ENCODE data around the gene SCIN. TPM values are rescaled to one million over a fixed set of nuclear protein-coding genes. Genes with fewer than 3 reads are reported as not detected.

SCIN gene
- total and polyA plus RNA-seq, 4 donors: 4.5 to 24.7 (median 11.4) TPM

GRCh38 chr7:12594122-12594897 lies 23.8 kb downstream of the SCIN start:
- no peak overlapping the region for H3K27ac ChIP-seq (ENCODE audit: low read depth in 1 of 2, low read length in 1 of 2)
- no peak for DNase-seq
- no peak for ATAC-seq (ENCODE audit: insufficient read depth, low FRiP score)

GRCh38 chr7:12595148-12595547 lies 24.6 kb downstream of the SCIN start:
- no peak overlapping the region for H3K9ac ChIP-seq (ENCODE audit: insufficient read depth in 1 of 2, low read length in 2 of 2)
- DNase-seq (no peak), ATAC-seq (ENCODE audit: insufficient read depth, low FRiP score) (no peak)
- no peaks in the 10 kb centered on the region for H3K9me3 ChIP-seq (ENCODE audit: control insufficient read depth in 4 of 4, insufficient read depth in 3 of 4, low read length in 3 of 4)
- 89 to 96% methylated on average over 7 of the region's 7 CpGs for WGBS, 2 donors
- peaks cover 0 to 5% (median 0%) of the 10 kb centered on the region in 5 donors for H3K4me1 ChIP-seq (ENCODE audit: control insufficient read depth in 5 of 5, insufficient read depth in 5 of 5, low read length in 5 of 5)
- H3K27me3 ChIP-seq (ENCODE audit: control insufficient read depth in 3 of 3, insufficient read depth in 3 of 3, low read length in 2 of 3): no peaks in the 10 kb centered on the region
- H3K27ac ChIP-seq (ENCODE audit: low read depth in 1 of 2, low read length in 1 of 2): no peak overlapping the region
- no peak for TF ChIP-seq CTCF (IDR thresholded peaks at IDR 0.05; ENCODE audit: control extremely low read depth, extremely low read depth)
- H3K36me3 ChIP-seq (ENCODE audit: control insufficient read depth in 4 of 4, insufficient read depth in 4 of 4, low read length in 4 of 4): no peaks in the 10 kb centered on the region
- no peak overlapping the region for H3K4me3 ChIP-seq

More at GRCh38 chr7:12594122-12594897, 23.8 kb downstream of the SCIN start:
- no peak for TF ChIP-seq CTCF (IDR thresholded peaks at IDR 0.05; ENCODE audit: control extremely low read depth, extremely low read depth)
- 91 to 96% methylated on average over 24 of the region's 24 CpGs for WGBS, 2 donors
- Histone ChIP-seq H3K4me1 (ENCODE audit: control insufficient read depth in 5 of 5, insufficient read depth in 5 of 5, low read length in 5 of 5) (peaks cover 0 to 5% (median 0%) of the 10 kb centered on the region in 5 donors), H3K9ac (ENCODE audit: insufficient read depth in 1 of 2, low read length in 2 of 2) (no peak overlapping the region), H3K9me3 (ENCODE audit: control insufficient read depth in 4 of 4, insufficient read depth in 3 of 4, low read length in 3 of 4) (no peaks in the 10 kb centered on the region), H3K36me3 (ENCODE audit: control insufficient read depth in 4 of 4, insufficient read depth in 4 of 4, low read length in 4 of 4) (no peaks in the 10 kb centered on the region), H3K27me3 (ENCODE audit: control insufficient read depth in 3 of 3, insufficient read depth in 3 of 3, low read length in 2 of 3) (no peaks in the 10 kb centered on the region), H3K4me3 (no peak overlapping the region)

- WGBS, 2 donors: 68 to 79% methylated on average over 7 of the region's 7 CpGs
- no peak for TF ChIP-seq CTCF (IDR thresholded peaks at IDR 0.05; ENCODE audit: control extremely low read depth, extremely low read depth)
- H3K4me1 ChIP-seq (ENCODE audit: control insufficient read depth in 5 of 5, insufficient read depth in 5 of 5, low read length in 5 of 5): peaks cover 0 to 5% (median 0%) of the 10 kb centered on the region in 5 donors
- no peak overlapping the region for H3K9ac ChIP-seq (ENCODE audit: insufficient read depth in 1 of 2, low read length in 2 of 2)
- no peaks in the 10 kb centered on the region for H3K27me3 ChIP-seq (ENCODE audit: control insufficient read depth in 3 of 3, insufficient read depth in 3 of 3, low read length in 2 of 3)
- H3K27ac ChIP-seq (ENCODE audit: low read depth in 1 of 2, low read length in 1 of 2): no peak overlapping the region
- H3K36me3 ChIP-seq (ENCODE audit: control insufficient read depth in 4 of 4, insufficient read depth in 4 of 4, low read length in 4 of 4): no peaks in the 10 kb centered on the region
- no peaks in the 10 kb centered on the region for H3K9me3 ChIP-seq (ENCODE audit: control insufficient read depth in 4 of 4, insufficient read depth in 3 of 4, low read length in 3 of 4)
- no peak overlapping the region for H3K4me3 ChIP-seq
- no peak for ATAC-seq (ENCODE audit: insufficient read depth, low FRiP score)
- no peak for DNase-seq
These were observed 25.8 kb downstream of the SCIN start for GRCh38 chr7:12596225-12596790.

Measured in lung (tissue), 12 donors.